Activated CD8-positive, alpha-beta memory T cell treated with anti-CD3 and anti-CD28 coated beads for 4 hours (primary cell): Measurements from ENCODE around the gene HS2ST1.

Source experiments
- DNase-seq, 2 donors: peaks; one replicate each; pipeline ENCODE4 v3.0.0-alpha.2; 2020; ENCODE audit warnings: low read depth in 2 of 2

Gene HS2ST1

GRCh38 chr1:87136607-87137341 lies 222.3 kb downstream of the HS2ST1 start:
- DNase-seq = no peak

- no peak for DNase-seq
Measured at GRCh38 chr1:87137342-87137739, 222.9 kb downstream of the HS2ST1 start.

GRCh38 chr1:87140831-87141540 lies 226.6 kb downstream of the HS2ST1 start:
- no peak for DNase-seq

- DNase-seq = no peak
Measured at GRCh38 chr1:87141556-87141955, 227.1 kb downstream of the HS2ST1 start.

GRCh38 chr1:87143413-87144135 lies 229.1 kb downstream of the HS2ST1 start:
- DNase-seq = no peak

- no peak for DNase-seq
Measured at GRCh38 chr1:87144316-87144895, 230.0 kb downstream of the HS2ST1 start.

- DNase-seq = no peak
Measured at GRCh38 chr1:87144981-87145380, 230.5 kb downstream of the HS2ST1 start.

GRCh38 chr1:87146538-87146937 lies 232.1 kb downstream of the HS2ST1 start:
- DNase-seq = no peak

- DNase-seq = no peak
Measured at GRCh38 chr1:87146986-87147385, 232.6 kb downstream of the HS2ST1 start.

- DNase-seq = no peak
Measured at GRCh38 chr1:87147851-87148250, 233.4 kb downstream of the HS2ST1 start.

GRCh38 chr1:87148661-87149060 lies 234.2 kb downstream of the HS2ST1 start:
- no peak for DNase-seq

GRCh38 chr1:87149241-87150041 lies 235.0 kb downstream of the HS2ST1 start:
- no peak for DNase-seq

GRCh38 chr1:87150143-87150542 lies 235.7 kb downstream of the HS2ST1 start:
- no peak for DNase-seq

- no peak for DNase-seq
Measured at GRCh38 chr1:87151500-87152421, 237.3 kb downstream of the HS2ST1 start.

GRCh38 chr1:87154384-87154783 lies 239.9 kb downstream of the HS2ST1 start:
- no peak for DNase-seq

- DNase-seq = no peak
Measured at GRCh38 chr1:87155170-87155569, 240.7 kb downstream of the HS2ST1 start.

- no peak for DNase-seq
Measured at GRCh38 chr1:87155648-87156047, 241.2 kb downstream of the HS2ST1 start.

- DNase-seq = no peak
Measured at GRCh38 chr1:87156124-87156523, 241.7 kb downstream of the HS2ST1 start.

- DNase-seq = no peak
Measured at GRCh38 chr1:87159378-87159915, 245.0 kb downstream of the HS2ST1 start.
